ENCODE measurements around the gene MPL. TPM values are rescaled to one million over a fixed set of nuclear protein-coding genes. Genes with fewer than 3 reads are reported as not detected.

Gene MPL
- total and polyA plus RNA-seq, 5 donors from 2014 or later = 2.2 TPM; not detected in 4

GRCh38 chr1:43303471-43304313 lies 33.9 kb upstream of the MPL start:
- ATAC-seq (ENCODE audit: low read depth in 2 of 2) (no peak), DNase-seq (no peak)
- peaks cover 0 to 4% (median 0%) of the 10 kb centered on the region in 4 donors for H3K4me1 Mint-ChIP-seq
- H3K36me3 ChIP-seq (ENCODE audit: control insufficient read depth, insufficient read depth, low read length) = no peaks in the 10 kb centered on the region
- H3K27me3 ChIP-seq (ENCODE audit: control insufficient read depth, insufficient read depth, low read length) = no peaks in the 10 kb centered on the region
- H3K4me1 ChIP-seq (ENCODE audit: control insufficient read depth, insufficient read depth, low read length, poor library complexity, severe bottlenecking) = no peaks in the 10 kb centered on the region
- no peak overlapping the region for H3K4me3 Mint-ChIP-seq
- peak overlapping the region in 1 of 3 donors; percentile 62 for H3K27ac Mint-ChIP-seq
- peaks cover 8% of the 10 kb centered on the region for H3K27me3 Mint-ChIP-seq
- peaks cover 0 to 4% (median 0%) of the 10 kb centered on the region in 7 donors for H3K9me3 Mint-ChIP-seq
- H3K36me3 Mint-ChIP-seq = no peaks in the 10 kb centered on the region
- H3K27ac ChIP-seq (ENCODE audit: insufficient read depth, low read length, poor library complexity, severe bottlenecking) = no peak overlapping the region
- H3K4me3 ChIP-seq (ENCODE audit: low read depth, low read length) = no peak overlapping the region
- H3K9me3 ChIP-seq (ENCODE audit: control insufficient read depth in 2 of 2, low read length in 2 of 2) = no peaks in the 10 kb centered on the region

- H3K36me3 ChIP-seq (ENCODE audit: control insufficient read depth, insufficient read depth, low read length) = no peaks in the 10 kb centered on the region
- no peaks in the 10 kb centered on the region for H3K9me3 ChIP-seq (ENCODE audit: control insufficient read depth in 2 of 2, low read length in 2 of 2)
- no peaks in the 10 kb centered on the region for H3K4me1 ChIP-seq (ENCODE audit: control insufficient read depth, insufficient read depth, low read length, poor library complexity, severe bottlenecking)
- no peak for DNase-seq
- peaks cover 8% of the 10 kb centered on the region for H3K27me3 Mint-ChIP-seq
- no peaks in the 10 kb centered on the region for H3K36me3 Mint-ChIP-seq
- H3K9me3 Mint-ChIP-seq = peaks cover 0 to 4% (median 0%) of the 10 kb centered on the region in 7 donors
- H3K4me3 ChIP-seq (ENCODE audit: low read depth, low read length) = no peak overlapping the region
- no peak overlapping the region for H3K4me3 Mint-ChIP-seq
- H3K27ac ChIP-seq (ENCODE audit: insufficient read depth, low read length, poor library complexity, severe bottlenecking) = no peak overlapping the region
- H3K4me1 Mint-ChIP-seq = peaks cover 0 to 4% (median 0%) of the 10 kb centered on the region in 4 donors
- peak overlapping the region in 1 of 3 donors; percentile 73 for H3K27ac Mint-ChIP-seq
- no peak for ATAC-seq (ENCODE audit: low read depth in 2 of 2)
- H3K27me3 ChIP-seq (ENCODE audit: control insufficient read depth, insufficient read depth, low read length) = no peaks in the 10 kb centered on the region
These were observed 33.3 kb upstream of the MPL start for GRCh38 chr1:43304314-43304681.

- Mint-ChIP-seq H3K27me3 (peaks cover 8% of the 10 kb centered on the region), H3K9me3 (peaks cover 0 to 3% (median 0%) of the 10 kb centered on the region in 7 donors), H3K27ac (no peak overlapping the region), H3K4me3 (no peak overlapping the region), H3K36me3 (no peaks in the 10 kb centered on the region), H3K4me1 (peaks cover 0 to 4% (median 0%) of the 10 kb centered on the region in 4 donors)
- ATAC-seq (ENCODE audit: low read depth in 2 of 2) = no peak
- Histone ChIP-seq H3K27ac (ENCODE audit: insufficient read depth, low read length, poor library complexity, severe bottlenecking) (no peak overlapping the region), H3K27me3 (ENCODE audit: control insufficient read depth, insufficient read depth, low read length) (no peaks in the 10 kb centered on the region), H3K4me3 (ENCODE audit: low read depth, low read length) (no peak overlapping the region), H3K9me3 (ENCODE audit: control insufficient read depth in 2 of 2, low read length in 2 of 2) (no peaks in the 10 kb centered on the region), H3K4me1 (ENCODE audit: control insufficient read depth, insufficient read depth, low read length, poor library complexity, severe bottlenecking) (no peaks in the 10 kb centered on the region), H3K36me3 (ENCODE audit: control insufficient read depth, insufficient read depth, low read length) (no peaks in the 10 kb centered on the region)
- DNase-seq = no peak
These were observed 32.8 kb upstream of the MPL start for GRCh38 chr1:43304771-43305300.

GRCh38 chr1:43305461-43305860 lies 32.2 kb upstream of the MPL start:
- peaks cover 8% of the 10 kb centered on the region for H3K27me3 Mint-ChIP-seq
- peaks cover 0 to 2% (median 0%) of the 10 kb centered on the region in 7 donors for H3K9me3 Mint-ChIP-seq
- no peak overlapping the region for H3K27ac Mint-ChIP-seq

GRCh38 chr1:43305926-43306687 lies 31.5 kb upstream of the MPL start:
- Mint-ChIP-seq H3K4me3 (peak overlapping the region in 1 of 4 donors; percentile 40), H3K27me3 (peaks cover 8% of the 10 kb centered on the region), H3K9me3 (peaks cover 0 to 2% (median 0%) of the 10 kb centered on the region in 7 donors), H3K4me1 (peaks cover 0 to 4% (median 0%) of the 10 kb centered on the region in 4 donors), H3K27ac (no peak overlapping the region), H3K36me3 (no peaks in the 10 kb centered on the region)
- ATAC-seq (ENCODE audit: low read depth in 2 of 2) = no peak
- H3K4me1 ChIP-seq (ENCODE audit: control insufficient read depth, insufficient read depth, low read length, poor library complexity, severe bottlenecking) = no peaks in the 10 kb centered on the region
- H3K27ac ChIP-seq (ENCODE audit: insufficient read depth, low read length, poor library complexity, severe bottlenecking) = no peak overlapping the region
- no peak overlapping the region for H3K4me3 ChIP-seq (ENCODE audit: low read depth, low read length)
- DNase-seq = no peak
- no peaks in the 10 kb centered on the region for H3K27me3 ChIP-seq (ENCODE audit: control insufficient read depth, insufficient read depth, low read length)
- H3K9me3 ChIP-seq (ENCODE audit: control insufficient read depth in 2 of 2, low read length in 2 of 2) = no peaks in the 10 kb centered on the region
- no peaks in the 10 kb centered on the region for H3K36me3 ChIP-seq (ENCODE audit: control insufficient read depth, insufficient read depth, low read length)

More at GRCh38 chr1:43305461-43305860, 32.2 kb upstream of the MPL start:
- Mint-ChIP-seq H3K4me1 (peaks cover 0 to 4% (median 0%) of the 10 kb centered on the region in 4 donors), H3K36me3 (no peaks in the 10 kb centered on the region), H3K4me3 (no peak overlapping the region)
- no peak overlapping the region for H3K27ac ChIP-seq (ENCODE audit: insufficient read depth, low read length, poor library complexity, severe bottlenecking)
- ATAC-seq (ENCODE audit: low read depth in 2 of 2) (no peak), DNase-seq (no peak)
- no peaks in the 10 kb centered on the region for H3K9me3 ChIP-seq (ENCODE audit: control insufficient read depth in 2 of 2, low read length in 2 of 2)
- H3K4me3 ChIP-seq (ENCODE audit: low read depth, low read length) = no peak overlapping the region
- no peaks in the 10 kb centered on the region for H3K4me1 ChIP-seq (ENCODE audit: control insufficient read depth, insufficient read depth, low read length, poor library complexity, severe bottlenecking)
- no peaks in the 10 kb centered on the region for H3K36me3 ChIP-seq (ENCODE audit: control insufficient read depth, insufficient read depth, low read length)
- no peaks in the 10 kb centered on the region for H3K27me3 ChIP-seq (ENCODE audit: control insufficient read depth, insufficient read depth, low read length)

- no peaks in the 10 kb centered on the region for H3K9me3 ChIP-seq (ENCODE audit: control insufficient read depth in 2 of 2, low read length in 2 of 2)
- no peaks in the 10 kb centered on the region for H3K36me3 ChIP-seq (ENCODE audit: control insufficient read depth, insufficient read depth, low read length)
- Mint-ChIP-seq H3K27me3 (peaks cover 8% of the 10 kb centered on the region), H3K27ac (no peak overlapping the region), H3K36me3 (no peaks in the 10 kb centered on the region), H3K4me1 (peaks cover 0 to 4% (median 0%) of the 10 kb centered on the region in 4 donors), H3K4me3 (no peak overlapping the region), H3K9me3 (peaks cover 0 to 2% (median 0%) of the 10 kb centered on the region in 7 donors)
- no peaks in the 10 kb centered on the region for H3K27me3 ChIP-seq (ENCODE audit: control insufficient read depth, insufficient read depth, low read length)
- no peaks in the 10 kb centered on the region for H3K4me1 ChIP-seq (ENCODE audit: control insufficient read depth, insufficient read depth, low read length, poor library complexity, severe bottlenecking)
- no peak for DNase-seq
- no peak for ATAC-seq (ENCODE audit: low read depth in 2 of 2)
- H3K4me3 ChIP-seq (ENCODE audit: low read depth, low read length) = no peak overlapping the region
- H3K27ac ChIP-seq (ENCODE audit: insufficient read depth, low read length, poor library complexity, severe bottlenecking) = no peak overlapping the region
These were observed 30.7 kb upstream of the MPL start for GRCh38 chr1:43306688-43307457.

GRCh38 chr1:43307458-43308158 lies 30.0 kb upstream of the MPL start:
- Histone ChIP-seq H3K27ac (ENCODE audit: insufficient read depth, low read length, poor library complexity, severe bottlenecking) (no peak overlapping the region), H3K27me3 (ENCODE audit: control insufficient read depth, insufficient read depth, low read length) (no peaks in the 10 kb centered on the region), H3K4me3 (ENCODE audit: low read depth, low read length) (no peak overlapping the region), H3K36me3 (ENCODE audit: control insufficient read depth, insufficient read depth, low read length) (no peaks in the 10 kb centered on the region), H3K4me1 (ENCODE audit: control insufficient read depth, insufficient read depth, low read length, poor library complexity, severe bottlenecking) (no peaks in the 10 kb centered on the region), H3K9me3 (ENCODE audit: control insufficient read depth in 2 of 2, low read length in 2 of 2) (no peaks in the 10 kb centered on the region)
- peaks cover 0 to 4% (median 0%) of the 10 kb centered on the region in 4 donors for H3K4me1 Mint-ChIP-seq
- no peak overlapping the region for H3K27ac Mint-ChIP-seq
- H3K27me3 Mint-ChIP-seq = peaks cover 8% of the 10 kb centered on the region
- H3K36me3 Mint-ChIP-seq = no peaks in the 10 kb centered on the region
- peak overlapping the region in 1 of 4 donors; percentile 16 for H3K4me3 Mint-ChIP-seq
- no peak for DNase-seq
- ATAC-seq (ENCODE audit: low read depth in 2 of 2) = no peak
- H3K9me3 Mint-ChIP-seq = peaks cover 0 to 2% (median 0%) of the 10 kb centered on the region in 7 donors

All from CD4-positive, CD25-positive, alpha-beta regulatory T cell (primary cell).